ENCODE results near the gene SHISA8.

- TF ChIP-seq EZH2 (IDR thresholded peaks at IDR 0.05; ENCODE audit: borderline replicate concordance, low read length): no peak
- TF ChIP-seq, protein P1, sequence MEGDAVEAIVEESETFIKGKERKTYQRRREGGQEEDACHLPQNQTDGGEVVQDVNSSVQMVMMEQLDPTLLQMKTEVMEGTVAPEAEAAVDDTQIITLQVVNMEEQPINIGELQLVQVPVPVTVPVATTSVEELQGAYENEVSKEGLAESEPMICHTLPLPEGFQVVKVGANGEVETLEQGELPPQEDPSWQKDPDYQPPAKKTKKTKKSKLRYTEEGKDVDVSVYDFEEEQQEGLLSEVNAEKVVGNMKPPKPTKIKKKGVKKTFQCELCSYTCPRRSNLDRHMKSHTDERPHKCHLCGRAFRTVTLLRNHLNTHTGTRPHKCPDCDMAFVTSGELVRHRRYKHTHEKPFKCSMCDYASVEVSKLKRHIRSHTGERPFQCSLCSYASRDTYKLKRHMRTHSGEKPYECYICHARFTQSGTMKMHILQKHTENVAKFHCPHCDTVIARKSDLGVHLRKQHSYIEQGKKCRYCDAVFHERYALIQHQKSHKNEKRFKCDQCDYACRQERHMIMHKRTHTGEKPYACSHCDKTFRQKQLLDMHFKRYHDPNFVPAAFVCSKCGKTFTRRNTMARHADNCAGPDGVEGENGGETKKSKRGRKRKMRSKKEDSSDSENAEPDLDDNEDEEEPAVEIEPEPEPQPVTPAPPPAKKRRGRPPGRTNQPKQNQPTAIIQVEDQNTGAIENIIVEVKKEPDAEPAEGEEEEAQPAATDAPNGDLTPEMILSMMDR (conservative IDR thresholded peaks at IDR 0.05 in 1 of 2, IDR thresholded peaks at IDR 0.05 in 1 of 2; ENCODE audit: extremely low read depth in 1 of 2, insufficient read depth in 1 of 2, low read depth in 1 of 2, low read length in 2 of 2): no peak
Measured at GRCh38 chr22:41917903-41918791, 3.3 kb upstream of the SHISA8 start.
